Measurements from ENCODE around the gene NLGN1. TPM values are rescaled to one million over a fixed set of nuclear protein-coding genes. Genes with fewer than 3 reads are reported as not detected.

The NLGN1 gene
- total RNA-seq, 2 donors from 2014 or later = 1.3 to 2.4 TPM

- no peaks in the 10 kb centered on the region for H3K36me3 ChIP-seq
- DNase-seq (ENCODE audit: low spot score) = no peak
- TF ChIP-seq CTCF (IDR thresholded peaks at IDR 0.05) = no peak
- H3K4me1 ChIP-seq = no peaks in the 10 kb centered on the region
- no peak overlapping the region for H3K4me3 ChIP-seq
- H3K27ac ChIP-seq = no peak overlapping the region
- H3K27me3 ChIP-seq = no peaks in the 10 kb centered on the region
- no peaks in the 10 kb centered on the region for H3K9me3 ChIP-seq
These were observed 637.9 kb downstream of the NLGN1 start for GRCh38 chr3:174035328-174035886.

GRCh38 chr3:174046311-174046710, 648.8 kb downstream of the NLGN1 start:
- Histone ChIP-seq H3K4me3 (no peak overlapping the region), H3K27ac (no peak overlapping the region), H3K4me1 (no peaks in the 10 kb centered on the region), H3K9me3 (no peaks in the 10 kb centered on the region), H3K36me3 (no peaks in the 10 kb centered on the region), H3K27me3 (no peaks in the 10 kb centered on the region)
- no peak for DNase-seq (ENCODE audit: low spot score)
- TF ChIP-seq CTCF (IDR thresholded peaks at IDR 0.05) = no peak

- H3K4me1 ChIP-seq = no peaks in the 10 kb centered on the region
- H3K9me3 ChIP-seq = no peaks in the 10 kb centered on the region
- H3K4me3 ChIP-seq = no peak overlapping the region
- H3K36me3 ChIP-seq = no peaks in the 10 kb centered on the region
- H3K27ac ChIP-seq = no peak overlapping the region
- TF ChIP-seq CTCF (IDR thresholded peaks at IDR 0.05) = no peak
- no peaks in the 10 kb centered on the region for H3K27me3 ChIP-seq
- DNase-seq (ENCODE audit: low spot score) = no peak
These were observed 651.9 kb downstream of the NLGN1 start for GRCh38 chr3:174049472-174049871.

GRCh38 chr3:174051191-174051590, 653.6 kb downstream of the NLGN1 start:
- Histone ChIP-seq H3K27me3 (no peaks in the 10 kb centered on the region), H3K4me3 (no peak overlapping the region)
- no peak for DNase-seq (ENCODE audit: low spot score)

GRCh38 chr3:174058804-174059203, 661.3 kb downstream of the NLGN1 start:
- Histone ChIP-seq H3K4me1 (no peaks in the 10 kb centered on the region), H3K27me3 (no peaks in the 10 kb centered on the region), H3K36me3 (no peaks in the 10 kb centered on the region), H3K9me3 (peaks cover 0 to 13% of the 10 kb centered on the region in 2 donors), H3K27ac (no peak overlapping the region), H3K4me3 (no peak overlapping the region)
- no peak for DNase-seq (ENCODE audit: low spot score)
- no peak for TF ChIP-seq CTCF (IDR thresholded peaks at IDR 0.05)

More at GRCh38 chr3:174051191-174051590, 653.6 kb downstream of the NLGN1 start:
- Histone ChIP-seq H3K4me1 (no peaks in the 10 kb centered on the region), H3K9me3 (no peaks in the 10 kb centered on the region), H3K27ac (no peak overlapping the region), H3K36me3 (no peaks in the 10 kb centered on the region)
- TF ChIP-seq CTCF (IDR thresholded peaks at IDR 0.05) = no peak

GRCh38 chr3:174060431-174060830, 662.9 kb downstream of the NLGN1 start:
- H3K27ac ChIP-seq = no peak overlapping the region
- no peak overlapping the region for H3K4me3 ChIP-seq
- no peak for TF ChIP-seq CTCF (IDR thresholded peaks at IDR 0.05)
- no peaks in the 10 kb centered on the region for H3K36me3 ChIP-seq
- no peaks in the 10 kb centered on the region for H3K27me3 ChIP-seq
- no peak for DNase-seq (ENCODE audit: low spot score)
- H3K4me1 ChIP-seq = no peaks in the 10 kb centered on the region
- peaks cover 0 to 13% of the 10 kb centered on the region in 2 donors for H3K9me3 ChIP-seq
